ENCODE data around the gene SYPL2. TPM values are rescaled to one million over a fixed set of nuclear protein-coding genes. Genes with fewer than 3 reads are reported as not detected.

SYPL2 gene
- total RNA-seq, 1 experiment from 2014 or later: not detected

DNA sequence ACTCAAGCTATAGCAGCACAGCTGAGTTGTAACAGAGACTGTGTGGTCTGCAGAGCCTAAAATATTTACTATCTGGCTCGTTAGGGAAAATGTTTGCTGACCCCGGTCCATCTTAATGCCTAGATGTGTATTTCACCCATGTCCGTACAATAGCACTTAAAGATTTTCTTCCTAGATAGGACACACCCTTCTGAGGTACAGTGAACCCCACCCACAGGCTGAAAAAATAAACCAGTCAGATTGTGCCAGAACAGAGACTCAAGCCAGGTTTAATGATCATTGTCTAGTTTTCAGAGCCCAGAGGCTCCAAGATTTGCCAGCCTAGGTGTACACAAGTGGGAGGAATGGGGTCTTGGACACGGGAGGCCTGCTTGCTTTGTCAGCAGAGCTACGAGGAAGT lies 37.6 kb downstream of the SYPL2 start:
- no peak overlapping the region for H2AFZ ChIP-seq (ENCODE audit: low read length)
- H3K36me3 ChIP-seq (ENCODE audit: insufficient read depth, low read length): peaks cover 9% of the 10 kb centered on the region; the same call in 1 of the 2 replicates
- peaks cover 2% of the 10 kb centered on the region; the same call in 1 of the 2 replicates for H3K4me1 ChIP-seq (ENCODE audit: low read length)
- no peak overlapping the region for H3K27ac ChIP-seq (ENCODE audit: low read length)
- no peaks in the 10 kb centered on the region for H3K27me3 ChIP-seq (ENCODE audit: low read length)
- H3K4me2 ChIP-seq (ENCODE audit: low read depth, low read length, poor library complexity, severe bottlenecking): no peak overlapping the region
- no peaks in the 10 kb centered on the region for H3K9me3 ChIP-seq (ENCODE audit: low read length)
- no peaks in the 10 kb centered on the region for H3K9me2 ChIP-seq (replicated peaks; ENCODE audit: insufficient read depth, low read length)
- DNase-seq: no peak
- H3K9ac ChIP-seq (ENCODE audit: low read length): no peak overlapping the region
- peaks cover 9% of the 10 kb centered on the region; the same call in 1 of the 2 replicates for H4K20me1 ChIP-seq (ENCODE audit: insufficient read depth, low read depth, low read length)
- H3K79me2 ChIP-seq (ENCODE audit: low read length): no peaks in the 10 kb centered on the region
- H3K4me3 ChIP-seq (ENCODE audit: low read length): no peak overlapping the region

DNA sequence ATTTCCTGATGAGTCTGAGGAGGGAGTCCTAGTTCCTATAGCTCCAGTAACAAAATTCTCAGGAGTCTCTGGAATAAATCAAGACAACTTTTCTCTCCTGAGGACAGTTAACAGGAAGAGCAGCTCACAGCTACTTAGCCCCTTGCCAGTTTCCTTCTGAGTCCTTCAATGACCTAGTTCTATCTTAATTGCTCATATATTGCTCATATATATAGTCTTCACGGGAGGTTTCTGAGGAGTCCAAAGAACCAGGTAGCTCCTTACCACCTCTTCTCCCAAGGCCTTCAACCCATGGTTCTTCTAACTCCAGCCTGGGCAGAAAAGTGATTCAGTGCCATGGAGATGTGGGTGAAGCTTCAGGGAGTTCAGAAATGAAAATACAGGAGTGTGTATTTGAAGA lies 38.6 kb downstream of the SYPL2 start:
- no peak overlapping the region for H3K27ac ChIP-seq (ENCODE audit: low read length)
- H3K27me3 ChIP-seq (ENCODE audit: low read length): no peaks in the 10 kb centered on the region
- peaks cover 6% of the 10 kb centered on the region for H3K4me1 ChIP-seq (ENCODE audit: low read length)
- H3K36me3 ChIP-seq (ENCODE audit: insufficient read depth, low read length): peaks cover 9% of the 10 kb centered on the region; the same call in 1 of the 2 replicates
- no peak for DNase-seq
- H3K4me3 ChIP-seq (ENCODE audit: low read length): no peak overlapping the region
- no peaks in the 10 kb centered on the region for H3K9me2 ChIP-seq (replicated peaks; ENCODE audit: insufficient read depth, low read length)
- no peak overlapping the region for H3K9ac ChIP-seq (ENCODE audit: low read length)
- no peak overlapping the region for H3K4me2 ChIP-seq (ENCODE audit: low read depth, low read length, poor library complexity, severe bottlenecking)
- H3K9me3 ChIP-seq (ENCODE audit: low read length): no peaks in the 10 kb centered on the region
- peaks cover 5% of the 10 kb centered on the region; the same call in 1 of the 2 replicates for H4K20me1 ChIP-seq (ENCODE audit: insufficient read depth, low read depth, low read length)
- H2AFZ ChIP-seq (ENCODE audit: low read length): no peak overlapping the region
- no peaks in the 10 kb centered on the region for H3K79me2 ChIP-seq (ENCODE audit: low read length)

DNA sequence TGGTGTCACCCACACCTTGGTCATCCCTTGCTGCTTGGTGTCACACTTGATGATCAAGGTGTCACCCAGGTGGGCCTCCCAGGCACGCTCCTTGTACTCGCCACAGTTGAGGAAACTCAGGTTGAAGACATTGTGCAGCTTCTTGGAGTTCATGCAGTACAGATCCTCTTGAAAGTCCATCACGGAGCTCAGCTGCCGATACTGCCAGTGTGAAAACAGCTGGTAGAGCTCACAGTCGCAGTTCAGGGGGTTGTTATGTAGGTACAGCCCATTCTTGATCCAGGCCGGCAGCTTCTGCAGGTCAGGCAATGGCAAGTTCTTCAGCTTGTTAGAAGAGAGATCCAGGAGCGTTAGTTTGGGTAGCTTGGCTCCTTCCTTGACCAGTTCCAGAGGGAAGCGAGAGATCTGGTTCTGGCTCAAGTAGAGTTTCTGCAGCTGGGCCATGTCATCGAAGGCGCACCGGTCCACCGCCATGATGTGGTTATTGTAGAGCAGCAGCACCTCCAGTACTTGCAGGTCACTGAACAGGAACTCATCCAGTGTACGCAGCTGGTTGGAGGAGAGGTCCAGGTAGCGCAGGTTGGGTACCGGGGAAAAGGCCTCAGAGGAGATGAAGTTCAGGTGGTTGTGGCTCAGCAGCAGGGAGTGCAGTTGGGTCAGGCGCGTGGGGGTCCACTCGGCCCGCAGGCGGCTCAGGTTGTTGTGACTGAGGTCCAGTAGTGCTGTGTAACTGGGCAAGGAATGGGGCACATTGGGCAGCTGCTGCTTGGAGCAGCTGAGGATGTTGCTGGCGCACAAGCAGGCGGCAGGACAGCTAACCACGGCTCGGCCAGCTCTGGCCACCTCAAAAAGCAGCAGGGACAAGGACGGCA lies 41.9 kb downstream of the SYPL2 start:
- H2AFZ ChIP-seq (ENCODE audit: low read length): no peak overlapping the region
- H3K36me3 ChIP-seq (ENCODE audit: insufficient read depth, low read length): no peaks in the 10 kb centered on the region
- no peaks in the 10 kb centered on the region for H3K79me2 ChIP-seq (ENCODE audit: low read length)
- no peak for DNase-seq
- H3K9ac ChIP-seq (ENCODE audit: low read length): no peak overlapping the region
- no peak overlapping the region for H3K4me2 ChIP-seq (ENCODE audit: low read depth, low read length, poor library complexity, severe bottlenecking)
- H3K27ac ChIP-seq (ENCODE audit: low read length): no peak overlapping the region
- no peaks in the 10 kb centered on the region for H3K27me3 ChIP-seq (ENCODE audit: low read length)
- no peaks in the 10 kb centered on the region for H4K20me1 ChIP-seq (ENCODE audit: insufficient read depth, low read depth, low read length)
- H3K9me2 ChIP-seq (replicated peaks; ENCODE audit: insufficient read depth, low read length): no peaks in the 10 kb centered on the region
- no peak overlapping the region for H3K4me3 ChIP-seq (ENCODE audit: low read length)
- H3K4me1 ChIP-seq (ENCODE audit: low read length): peaks cover 9% of the 10 kb centered on the region
- no peaks in the 10 kb centered on the region for H3K9me3 ChIP-seq (ENCODE audit: low read length)

DNA sequence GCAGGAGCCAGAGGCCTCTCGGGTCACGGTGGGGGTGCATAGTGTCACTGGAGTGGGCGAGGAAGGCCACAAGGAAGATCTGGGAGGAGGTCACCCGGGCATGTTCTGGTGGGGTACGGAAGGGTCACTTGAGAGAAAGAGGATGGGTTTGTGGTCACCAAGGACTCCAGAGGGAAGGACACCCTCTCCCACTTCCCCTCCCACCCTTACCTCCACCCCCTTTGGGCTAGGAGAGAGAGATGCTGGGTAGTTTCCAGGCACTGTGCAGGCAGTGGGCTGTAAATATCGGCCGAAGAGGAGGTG lies 42.5 kb downstream of the SYPL2 start:
- H3K27ac ChIP-seq (ENCODE audit: low read length): no peak overlapping the region
- DNase-seq: no peak
- peak overlapping the region; percentile 54; the same call in 1 of the 2 replicates for H3K9ac ChIP-seq (ENCODE audit: low read length)
- no peaks in the 10 kb centered on the region for H3K27me3 ChIP-seq (ENCODE audit: low read length)
- no peaks in the 10 kb centered on the region for H3K36me3 ChIP-seq (ENCODE audit: insufficient read depth, low read length)
- peak overlapping the region; percentile 65; the same call in 1 of the 2 replicates for H3K4me3 ChIP-seq (ENCODE audit: low read length)
- H3K9me2 ChIP-seq (replicated peaks; ENCODE audit: insufficient read depth, low read length): no peaks in the 10 kb centered on the region
- peak overlapping the region; percentile 82 for H3K4me2 ChIP-seq (ENCODE audit: low read depth, low read length, poor library complexity, severe bottlenecking)
- H3K9me3 ChIP-seq (ENCODE audit: low read length): no peaks in the 10 kb centered on the region
- no peaks in the 10 kb centered on the region for H4K20me1 ChIP-seq (ENCODE audit: insufficient read depth, low read depth, low read length)
- H3K79me2 ChIP-seq (ENCODE audit: low read length): no peaks in the 10 kb centered on the region
- H2AFZ ChIP-seq (ENCODE audit: low read length): no peak overlapping the region; the same call in 1 of the 2 replicates
- H3K4me1 ChIP-seq (ENCODE audit: low read length): peaks cover 9% of the 10 kb centered on the region

DNA sequence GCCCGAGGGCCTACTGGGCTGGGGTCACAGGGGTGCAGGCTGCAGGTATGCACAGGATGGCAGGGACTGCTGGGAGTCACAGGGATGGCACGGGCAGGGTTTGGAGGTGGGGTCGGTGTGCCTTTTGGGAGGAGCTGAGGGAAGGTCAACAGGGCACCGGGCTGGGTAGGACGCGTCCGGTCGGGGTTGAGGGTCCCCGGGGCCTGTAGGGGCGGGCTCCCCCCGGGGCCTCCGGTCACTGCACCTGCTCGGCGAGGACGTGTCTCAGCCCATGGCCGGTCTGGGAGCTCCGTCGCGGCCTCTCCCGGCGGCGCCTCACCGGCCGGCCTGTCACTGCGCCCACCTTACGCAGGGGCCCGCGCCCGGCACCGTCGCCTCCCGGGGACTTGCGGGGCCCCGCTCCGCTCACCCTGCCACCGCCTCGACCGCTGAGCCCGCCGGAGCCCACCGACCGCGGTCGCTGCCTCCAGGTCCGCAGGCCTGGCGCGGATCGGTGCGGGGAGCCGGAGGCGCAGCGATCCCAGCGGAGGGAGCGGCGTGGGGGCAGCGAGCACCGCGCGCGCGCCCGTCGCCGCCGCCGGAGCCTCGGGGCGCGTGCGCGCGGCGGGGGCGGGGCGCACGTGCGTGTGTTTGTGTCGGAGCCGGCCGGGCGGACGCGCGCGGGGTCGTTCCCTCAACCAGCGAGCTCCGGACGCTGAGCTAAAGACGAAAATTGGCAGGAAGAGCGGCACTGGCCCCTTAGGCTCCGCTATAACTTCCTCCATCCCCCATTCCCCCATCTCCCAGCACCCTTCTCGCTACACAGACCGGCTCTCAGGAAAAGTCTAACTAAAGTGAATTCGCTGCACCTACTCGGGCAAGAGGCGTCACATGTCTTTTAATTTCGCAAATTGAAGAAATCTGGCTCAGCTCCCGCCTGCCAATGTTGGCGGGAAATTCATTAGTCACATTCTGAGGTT lies 43.1 kb downstream of the SYPL2 start, which contains the start of gene AMIGO1:
Gene AMIGO1, minus strand, starts transcription at position 552 of the 959 bp plus-strand sequence. CDS start 815 bp downstream, outside the sequence.
- no peaks in the 10 kb centered on the region for H3K27me3 ChIP-seq (ENCODE audit: low read length)
- H3K4me1 ChIP-seq (ENCODE audit: low read length): peaks cover 9% of the 10 kb centered on the region
- no peaks in the 10 kb centered on the region for H3K9me2 ChIP-seq (replicated peaks; ENCODE audit: insufficient read depth, low read length)
- peak; percentile 75 for DNase-seq
- H3K9ac ChIP-seq (ENCODE audit: low read length): peak within 1 kb of the TSS; percentile 60
- H3K27ac ChIP-seq (ENCODE audit: low read length): no peak within 1 kb of the TSS
- no peaks in the 10 kb centered on the region for H3K9me3 ChIP-seq (ENCODE audit: low read length)
- H3K79me2 ChIP-seq (ENCODE audit: low read length): no peaks in the 10 kb centered on the region
- H2AFZ ChIP-seq (ENCODE audit: low read length): peak within 1 kb of the TSS; percentile 91
- H3K36me3 ChIP-seq (ENCODE audit: insufficient read depth, low read length): no peaks in the 10 kb centered on the region
- H3K4me3 ChIP-seq (ENCODE audit: low read length): peak within 1 kb of the TSS; percentile 65
- peak within 1 kb of the TSS; percentile 82 for H3K4me2 ChIP-seq (ENCODE audit: low read depth, low read length, poor library complexity, severe bottlenecking)
- no peaks in the 10 kb centered on the region for H4K20me1 ChIP-seq (ENCODE audit: insufficient read depth, low read depth, low read length)

DNA sequence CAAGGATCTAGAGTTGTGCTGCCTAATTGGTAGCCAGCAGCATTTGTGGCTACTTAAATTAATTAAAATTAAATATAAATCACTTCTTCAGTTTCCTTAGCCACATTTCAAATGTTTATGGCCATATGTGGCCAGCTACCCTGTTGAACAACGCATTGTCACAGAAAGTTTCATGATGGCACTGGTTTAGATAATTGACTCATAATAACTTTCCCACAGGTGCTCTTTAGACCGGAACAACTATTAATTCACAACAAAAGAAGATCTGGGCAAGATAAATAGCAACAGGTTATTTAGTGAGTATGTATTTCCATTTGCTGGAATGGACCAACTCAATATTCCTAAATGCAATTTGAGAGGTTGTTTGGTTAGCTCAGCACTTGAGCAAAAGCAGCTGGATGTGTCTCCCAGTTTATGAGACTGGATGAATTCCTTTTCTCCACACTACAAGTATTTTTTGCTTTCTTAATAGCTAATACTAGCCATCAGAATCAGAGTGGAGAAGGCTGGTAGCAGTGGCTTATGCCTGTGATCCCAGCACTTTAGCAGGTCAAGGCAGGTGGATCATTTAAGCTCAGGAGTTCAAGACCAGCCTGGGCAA lies 46.9 kb downstream of the SYPL2 start:
- Histone ChIP-seq H3K9me2 (replicated peaks; ENCODE audit: insufficient read depth, low read length) (no peaks in the 10 kb centered on the region), H3K36me3 (ENCODE audit: insufficient read depth, low read length) (no peaks in the 10 kb centered on the region), H3K4me1 (ENCODE audit: low read length) (peaks cover 14% of the 10 kb centered on the region), H3K9me3 (ENCODE audit: low read length) (no peaks in the 10 kb centered on the region), H3K79me2 (ENCODE audit: low read length) (no peaks in the 10 kb centered on the region), H3K27me3 (ENCODE audit: low read length) (no peaks in the 10 kb centered on the region), H3K4me3 (ENCODE audit: low read length) (no peak overlapping the region), H2AFZ (ENCODE audit: low read length) (no peak overlapping the region), H3K4me2 (ENCODE audit: low read depth, low read length, poor library complexity, severe bottlenecking) (no peak overlapping the region), H4K20me1 (ENCODE audit: insufficient read depth, low read depth, low read length) (no peaks in the 10 kb centered on the region), H3K27ac (ENCODE audit: low read length) (no peak overlapping the region), H3K9ac (ENCODE audit: low read length) (no peak overlapping the region)
- DNase-seq: no peak

DNA sequence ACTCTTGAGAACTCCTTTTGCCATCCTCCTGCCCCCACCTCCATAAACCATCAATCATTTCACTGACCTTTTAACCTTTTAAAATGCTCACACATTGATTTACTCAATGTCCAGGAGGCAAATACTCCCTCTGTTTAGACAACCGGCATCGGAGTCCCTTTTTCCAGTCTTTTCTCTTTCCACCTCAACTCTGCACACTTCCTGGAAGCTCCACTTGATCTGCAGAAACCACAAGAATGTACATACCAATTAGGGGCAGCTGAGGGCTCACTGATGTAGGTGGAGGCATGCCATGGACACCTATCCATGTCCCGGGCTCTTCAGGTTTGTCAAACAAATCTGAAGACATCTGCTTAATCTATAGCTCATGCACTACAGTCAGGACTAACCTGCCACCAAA lies 48.5 kb downstream of the SYPL2 start:
- Histone ChIP-seq H3K4me2 (ENCODE audit: low read depth, low read length, poor library complexity, severe bottlenecking) (no peak overlapping the region), H3K27ac (ENCODE audit: low read length) (no peak overlapping the region), H3K9ac (ENCODE audit: low read length) (no peak overlapping the region), H4K20me1 (ENCODE audit: insufficient read depth, low read depth, low read length) (no peaks in the 10 kb centered on the region), H3K79me2 (ENCODE audit: low read length) (no peaks in the 10 kb centered on the region), H2AFZ (ENCODE audit: low read length) (no peak overlapping the region), H3K9me2 (replicated peaks; ENCODE audit: insufficient read depth, low read length) (no peaks in the 10 kb centered on the region), H3K4me3 (ENCODE audit: low read length) (no peak overlapping the region), H3K9me3 (ENCODE audit: low read length) (no peaks in the 10 kb centered on the region), H3K4me1 (ENCODE audit: low read length) (peaks cover 9% of the 10 kb centered on the region), H3K27me3 (ENCODE audit: low read length) (no peaks in the 10 kb centered on the region), H3K36me3 (ENCODE audit: insufficient read depth, low read length) (no peaks in the 10 kb centered on the region)
- no peak for DNase-seq

Data from Karpas-422 (cell line).